GM18505 (cell line): ENCODE measurements around the gene NTM.
"Not testable (repeated sequence)": the region's sequence is repeated elsewhere in the genome, so short reads cannot be mapped to it uniquely, and the experiment has no call there.

ENCODE experiments used
- ATAC-seq: cut with Tn5 transposase; IDR thresholded peaks from one replicate; pipeline ENCODE4 v1.9.1; 2021; ENCODE audit not compliant: unreplicated experiment
- POLR2A ChIP-seq: IDR thresholded peaks from 4 replicates; pipeline ENCODE4 v1.6.1; 2011; ENCODE audit warnings: borderline replicate concordance; ENCODE audit not compliant: insufficient read depth, insufficient read length; ENCODE audit errors: extremely low read depth

The NTM gene

DNA sequence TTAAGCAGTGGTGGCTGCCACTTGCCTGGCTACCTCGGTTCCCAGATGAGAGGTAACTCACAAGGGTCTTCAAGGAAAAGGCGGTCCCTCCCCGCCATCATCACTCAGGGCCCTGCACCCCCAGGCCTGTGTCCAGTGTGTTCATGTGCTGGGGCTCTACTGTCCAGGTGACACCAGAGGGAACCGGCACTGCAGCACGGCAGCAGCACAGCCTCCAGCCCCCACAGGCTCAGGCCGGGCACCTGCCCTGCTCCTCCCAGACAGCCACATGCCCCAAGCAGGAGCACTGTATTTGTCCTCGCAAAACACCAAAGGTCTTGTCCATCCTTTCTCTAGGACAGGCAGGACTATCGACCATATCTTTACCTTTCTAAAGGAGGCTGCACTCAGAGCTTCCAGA is 982.1 kb downstream of the NTM start:
- no peak for TF ChIP-seq POLR2A
- ATAC-seq = no peak

DNA sequence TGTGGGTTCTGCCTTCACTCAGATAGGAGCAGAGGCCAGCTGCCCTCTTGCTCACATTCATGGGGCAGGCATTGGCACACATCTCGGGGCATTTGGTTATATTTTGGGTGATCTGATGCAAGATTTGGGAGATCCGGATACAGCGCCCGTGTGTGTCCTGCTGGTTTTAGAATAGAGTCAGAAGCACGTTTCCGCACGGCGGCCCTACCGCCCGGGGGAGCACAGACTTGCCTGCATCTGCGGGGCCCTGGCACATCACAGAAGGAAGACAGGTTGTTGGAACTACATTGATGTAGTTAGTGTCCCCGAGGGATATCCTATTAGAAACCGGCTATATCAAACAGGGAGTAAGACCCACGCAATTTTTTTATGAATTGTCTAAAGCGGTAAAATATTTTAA is 982.8 kb downstream of the NTM start:
- TF ChIP-seq POLR2A = no peak
- ATAC-seq = no peak

DNA sequence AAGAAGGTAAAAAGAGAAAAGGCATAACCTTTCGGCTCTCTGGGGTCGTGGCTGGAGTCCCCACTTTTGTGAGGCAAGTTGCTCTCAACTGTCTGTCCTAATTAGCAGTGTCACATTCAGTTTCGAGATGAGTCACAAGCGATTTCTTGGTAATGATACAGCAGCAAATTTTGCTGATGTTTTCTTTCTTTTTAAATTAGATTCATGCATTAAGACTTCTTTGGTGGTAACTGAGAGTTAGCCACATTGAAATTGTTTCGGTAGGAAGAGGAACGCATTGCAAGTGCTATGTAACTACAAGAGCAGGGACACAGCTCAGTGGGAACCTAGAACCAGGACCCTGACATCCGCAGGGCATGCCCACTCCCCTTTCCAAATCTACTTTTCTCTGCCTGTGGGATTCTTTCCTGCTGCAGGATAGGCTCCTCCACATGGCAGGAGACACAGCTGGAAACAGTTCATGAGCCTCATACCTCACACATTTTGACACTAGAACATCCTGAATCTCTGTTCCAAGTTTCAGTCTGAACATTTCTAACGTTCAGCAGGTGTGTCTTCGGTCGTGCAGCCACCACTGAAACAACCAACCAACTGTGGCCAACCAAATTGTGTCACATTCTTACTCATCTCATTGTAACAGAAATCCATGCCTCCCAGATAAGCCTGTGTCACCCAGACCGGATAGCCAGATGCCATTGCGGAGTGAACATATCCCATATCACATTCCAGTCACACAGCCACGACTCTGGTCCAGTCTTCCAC is 987.6 kb downstream of the NTM start:
- TF ChIP-seq POLR2A = no peak
- ATAC-seq = peak; percentile 73

DNA sequence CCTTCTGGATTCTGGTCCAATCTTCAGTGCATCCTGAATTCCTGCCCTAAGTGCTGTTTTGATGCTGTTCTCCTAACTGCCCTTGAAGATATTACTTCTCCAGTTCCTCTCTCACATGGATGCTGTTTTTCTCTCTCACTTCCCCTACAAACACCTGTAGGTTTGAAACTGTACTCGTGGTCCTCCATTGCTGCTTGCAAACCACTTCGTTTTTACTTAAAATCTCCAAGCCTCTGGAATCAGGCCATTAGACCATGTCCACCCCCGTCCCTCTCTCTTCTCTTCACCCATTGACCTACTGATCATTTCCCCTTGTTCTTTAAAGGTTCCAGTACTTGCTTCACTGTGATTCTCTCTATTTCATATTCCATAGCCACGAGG is 988.1 kb downstream of the NTM start:
- TF ChIP-seq POLR2A = no peak
- peak; percentile 66 for ATAC-seq

DNA sequence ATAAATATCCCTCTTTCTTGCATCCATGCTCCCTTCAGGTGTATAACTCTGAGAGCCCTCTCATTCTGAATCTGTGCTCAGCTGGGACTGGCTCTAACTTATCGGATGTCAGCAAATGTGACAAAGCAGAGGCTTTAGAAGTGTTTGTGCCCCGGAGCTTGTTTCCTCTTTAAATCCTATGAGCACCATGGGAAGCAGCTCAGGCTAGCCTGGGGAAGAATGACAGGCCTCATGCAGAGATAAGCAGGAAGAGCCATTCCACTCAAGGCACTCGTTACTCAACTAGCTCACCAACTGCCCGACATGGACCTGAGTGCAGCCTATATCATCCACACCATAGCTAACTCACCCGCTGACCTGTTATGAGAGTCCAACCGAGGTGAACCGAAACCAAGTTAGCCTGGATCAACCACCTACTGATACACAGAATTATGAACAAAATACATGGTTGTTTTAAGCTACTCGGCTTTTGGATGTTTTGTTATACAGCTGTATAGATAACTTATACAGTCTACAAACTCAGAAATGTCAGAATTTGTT is 990.7 kb downstream of the NTM start:
- no peak for TF ChIP-seq POLR2A
- ATAC-seq = no peak

DNA sequence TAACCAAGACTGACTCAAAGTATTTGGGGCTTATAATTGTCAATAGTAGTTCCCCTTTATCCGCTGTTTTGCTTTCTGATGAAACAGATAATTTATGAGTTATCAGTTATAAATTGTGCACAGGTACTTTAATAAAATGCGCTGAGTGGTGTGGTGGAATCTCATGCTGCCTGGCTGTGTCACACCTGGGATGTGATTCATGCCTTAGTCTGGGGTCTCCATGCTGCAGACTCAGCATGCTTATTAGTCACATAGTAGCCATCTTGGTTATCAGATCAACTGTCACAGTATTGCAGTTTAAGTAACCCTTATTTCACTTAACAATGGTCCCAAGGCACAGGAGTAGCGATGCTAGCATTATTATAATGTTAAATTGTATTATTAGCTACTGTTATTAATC is 995.2 kb downstream of the NTM start:
- no peak for TF ChIP-seq POLR2A
- ATAC-seq = no peak

DNA sequence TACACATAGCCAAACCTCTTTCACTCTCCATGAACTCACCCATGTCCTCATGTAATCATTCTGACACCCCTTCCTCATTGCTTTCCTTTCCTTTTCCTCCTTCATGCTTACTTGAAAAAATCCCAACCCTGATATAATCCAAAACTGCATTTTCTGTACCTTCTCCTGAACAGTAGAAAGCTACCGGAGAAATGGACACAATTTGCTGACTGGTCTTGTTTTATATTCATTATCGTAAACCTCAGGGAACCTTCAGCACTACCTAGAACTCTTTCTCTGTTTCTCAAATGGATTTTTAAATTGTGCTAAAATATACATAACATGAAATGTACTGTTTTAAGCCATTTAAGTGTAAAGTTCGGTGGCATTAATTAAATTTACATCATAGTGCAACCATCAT is 996.9 kb downstream of the NTM start:
- no peak for ATAC-seq
- no peak for TF ChIP-seq POLR2A

DNA sequence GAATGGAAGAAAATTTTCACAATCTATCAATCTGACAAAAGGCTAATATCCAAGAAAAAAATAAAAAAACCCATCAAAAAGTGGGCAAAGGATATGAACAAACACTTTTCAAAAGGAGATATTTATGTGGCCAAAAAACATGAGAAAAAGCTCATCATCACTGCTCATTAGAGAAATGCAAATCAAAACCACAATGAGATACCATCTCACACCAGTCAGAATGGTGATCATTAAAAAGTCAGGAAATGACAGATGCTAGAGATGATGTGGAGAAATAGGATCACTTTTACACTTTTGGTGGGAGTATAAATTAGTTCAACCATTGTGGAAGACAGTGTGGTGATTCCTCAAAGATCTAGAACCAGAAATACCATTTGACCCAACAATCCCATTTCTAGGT is 999.7 kb downstream of the NTM start:
- not testable (repeated sequence) for ATAC-seq

DNA sequence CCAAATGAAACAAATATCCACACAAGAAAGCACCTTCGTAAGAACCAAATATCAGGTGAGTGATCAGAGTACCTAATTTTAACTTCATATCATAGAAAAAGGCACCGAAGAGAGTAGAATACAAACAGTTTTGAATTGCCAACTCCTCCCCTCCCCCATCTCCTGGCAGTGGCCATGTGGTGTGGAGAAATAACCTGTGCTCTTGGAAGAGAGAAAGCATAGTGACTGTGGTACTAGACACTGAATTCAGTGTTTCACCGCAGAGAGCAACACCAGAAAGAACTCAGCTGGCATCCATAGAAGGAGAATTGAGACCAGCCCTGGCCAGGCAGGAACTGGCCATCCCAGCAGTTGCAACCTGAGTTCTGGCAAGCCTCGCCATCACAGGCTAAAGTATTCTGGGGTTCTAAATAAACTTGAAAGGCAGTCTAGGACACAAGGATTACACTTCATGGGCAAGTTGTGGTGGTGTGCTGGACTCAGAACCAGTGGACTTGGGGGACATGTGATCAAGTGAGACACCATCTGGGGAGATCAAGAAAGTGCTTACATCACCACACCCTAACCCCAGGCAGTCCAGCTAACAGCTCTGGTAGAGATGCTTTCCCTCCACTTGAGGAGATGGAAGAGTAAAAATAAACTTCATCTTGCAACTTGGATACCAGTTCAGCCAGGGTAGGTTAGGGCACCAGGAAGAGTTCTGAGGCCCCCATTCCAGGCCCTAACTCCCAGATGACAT is 1003.2 kb downstream of the NTM start:
- ATAC-seq = no peak

DNA sequence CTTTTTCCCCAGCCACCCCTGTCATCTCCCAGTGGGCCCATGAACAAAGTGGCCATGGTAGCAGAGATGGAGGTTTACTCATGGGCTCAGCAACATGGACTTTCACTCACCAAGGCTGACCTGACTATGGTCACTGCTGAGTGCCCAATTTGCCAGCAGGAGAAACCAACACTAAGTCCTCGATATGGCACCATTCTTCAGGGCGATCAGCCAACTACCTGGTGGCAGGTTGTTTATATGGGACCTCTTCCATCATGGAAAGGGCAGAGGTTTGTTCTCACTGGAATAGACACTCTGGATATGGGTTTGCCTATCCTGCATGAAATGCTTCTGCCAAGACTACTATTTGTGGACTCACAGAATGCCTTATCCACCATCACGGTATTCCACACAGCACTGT is 1009.1 kb downstream of the NTM start:
- ATAC-seq = no peak
- no peak for TF ChIP-seq POLR2A

More for the DNA sequence above, 1003.2 kb downstream of the NTM start:
- no peak for TF ChIP-seq POLR2A
